Measurements from ENCODE around the gene PODXL.

GRCh38 chr7:131489196-131489595 is 67.2 kb downstream of the PODXL start:
- TF ChIP-seq TAF1 (IDR thresholded peaks at IDR 0.05; ENCODE audit: borderline replicate concordance, insufficient read depth, low read length): no peak
- TF ChIP-seq REST (IDR thresholded peaks at IDR 0.05; ENCODE audit: insufficient read depth in 1 of 2, low read depth in 2 of 2, low read length in 2 of 2): no peak
